ACC112 (cell line): Measurements from ENCODE around the gene NFKBIA.
"Not testable (repeated sequence)": the region's sequence is repeated elsewhere in the genome, so short reads cannot be mapped to it uniquely, and the experiment has no call there.

Experiments used
- H2AFZ ChIP-seq: fragments of 200-600 bp; sonication (generic); one replicate; pipeline ENCODE4 v1.6.0; 2017; ENCODE audit warnings: antibody characterized with exemption, low read length; ENCODE audit not compliant: unreplicated experiment
- H3K27ac ChIP-seq: fragments of 200-600 bp; sonication (generic); 2 replicates; pipeline ENCODE4 v1.5.1; 2014; ENCODE audit warnings: low read depth, mild to moderate bottlenecking, antibody characterized with exemption, low read length, moderate library complexity
- H3K27me3 ChIP-seq: fragments of 200-600 bp; sonication (generic); 2 replicates; pipeline ENCODE4 v1.6.1; 2014; ENCODE audit warnings: mild to moderate bottlenecking, antibody characterized with exemption, low read length, moderate library complexity, mixed read lengths; ENCODE audit not compliant: insufficient read depth
- H3K36me3 ChIP-seq: fragments of 200-600 bp; sonication (generic); 2 replicates; pipeline ENCODE4 v1.6.1; 2016; ENCODE audit warnings: mild to moderate bottlenecking, antibody characterized with exemption, low read length, moderate library complexity, mixed read lengths; ENCODE audit not compliant: insufficient read depth
- H3K4me1 ChIP-seq: fragments of 200-600 bp; sonication (generic); one replicate; pipeline ENCODE4 v1.6.1; 2016; ENCODE audit warnings: low read length, mixed read lengths; ENCODE audit not compliant: insufficient read depth, unreplicated experiment, control insufficient read depth
- H3K4me3 ChIP-seq: fragments of 200-600 bp; sonication (generic); 2 replicates; pipeline ENCODE4 v1.5.1; 2014; ENCODE audit warnings: mild to moderate bottlenecking, low read depth, low read length
- H3K79me2 ChIP-seq: fragments of 200-600 bp; sonication (generic); one replicate; pipeline ENCODE4 v1.6.0; 2016; ENCODE audit warnings: low read length; ENCODE audit not compliant: control insufficient read depth, unreplicated experiment, insufficient read depth

NFKBIA gene

DNA sequence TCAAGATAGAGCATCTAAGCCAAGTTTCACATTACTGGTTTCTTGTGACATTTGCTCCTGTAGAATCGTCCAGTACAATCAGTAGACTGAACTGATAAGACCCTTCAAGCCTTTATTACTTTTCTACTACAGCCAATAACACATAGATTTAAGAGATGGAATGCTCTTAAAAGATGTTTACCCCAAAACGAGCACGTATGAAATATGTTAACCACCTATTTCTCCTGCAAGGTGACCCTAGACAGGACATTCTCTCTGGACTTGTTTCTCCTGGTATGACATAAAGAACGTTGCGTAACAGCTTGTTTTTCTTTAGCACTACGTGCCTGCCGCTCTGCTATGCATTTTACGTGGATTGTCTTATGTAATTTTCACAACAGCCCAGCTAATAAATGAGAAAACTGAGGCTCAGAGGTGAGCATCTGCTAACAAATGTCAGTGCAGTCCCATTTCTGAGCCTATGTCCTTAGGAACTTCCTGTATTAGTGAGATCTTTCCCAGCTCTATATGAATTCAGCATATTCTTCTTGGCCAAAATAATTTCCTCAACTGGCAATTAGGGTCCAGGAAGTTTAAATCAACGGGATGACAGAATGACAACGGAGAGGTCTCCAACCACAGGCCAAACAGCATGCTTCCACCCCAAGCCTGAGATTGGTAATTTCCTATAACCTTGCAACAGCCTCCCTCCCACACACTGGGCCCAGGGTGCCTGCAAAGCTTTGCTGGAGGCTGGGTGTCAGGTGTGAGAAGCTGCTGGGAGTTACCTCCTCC lies 3.7 kb downstream of the NFKBIA start:
- Histone ChIP-seq H2AFZ (no peak overlapping the region), H3K36me3 (peaks cover 32% of the 10 kb centered on the region), H3K27ac (peak overlapping the region; percentile 92), H3K4me3 (peak overlapping the region; percentile 99), H3K27me3 (no peaks in the 10 kb centered on the region), H3K79me2 (peaks cover 43% of the 10 kb centered on the region), H3K4me1 (peaks cover 29% of the 10 kb centered on the region)

DNA sequence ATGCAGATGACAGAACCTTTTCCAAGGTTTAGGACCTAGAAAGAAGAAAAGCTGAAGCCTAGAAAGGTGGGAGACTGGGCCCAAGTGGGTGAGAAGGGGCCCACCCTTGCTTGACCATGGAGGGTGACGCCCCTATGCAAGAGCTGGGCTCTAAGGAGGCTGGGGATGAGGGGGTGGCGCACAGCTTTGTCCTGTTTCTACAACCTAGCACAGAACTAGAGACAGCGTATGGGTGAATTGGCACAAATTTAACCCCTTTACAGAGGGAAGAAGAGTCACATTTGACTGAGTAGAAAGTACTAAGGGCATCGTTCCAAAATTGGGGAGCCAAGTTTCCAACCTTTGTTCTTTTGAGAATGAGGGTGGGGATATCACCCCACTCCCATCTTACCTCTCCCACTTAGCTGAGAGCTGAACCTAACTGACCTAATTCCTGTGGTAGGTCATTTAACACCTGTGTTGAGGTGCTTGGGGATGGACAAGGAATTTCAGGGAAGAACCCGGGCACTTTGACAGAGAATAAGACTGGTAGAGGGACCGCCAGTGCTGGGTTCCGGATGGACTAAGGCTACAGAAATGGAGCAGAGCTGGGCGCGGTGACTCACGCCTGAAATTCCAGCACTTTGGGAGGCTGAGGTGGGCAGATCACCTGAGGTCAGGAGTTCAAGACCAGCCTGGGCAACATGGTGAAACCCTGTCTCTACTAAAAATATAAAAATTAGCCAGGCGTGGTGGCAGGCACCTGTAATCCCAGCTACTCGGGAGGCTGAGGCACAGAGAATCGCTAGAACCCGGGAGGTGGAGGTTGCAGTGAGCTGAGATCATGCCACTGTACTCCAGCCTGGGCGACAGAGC lies 5.2 kb downstream of the NFKBIA start:
- Histone ChIP-seq H2AFZ (no peak overlapping the region), H3K4me1 (peaks cover 24% of the 10 kb centered on the region), H3K4me3 (no peak overlapping the region), H3K27ac (peak overlapping the region; percentile 4; the same call in 1 of the 2 replicates), H3K27me3 (no peaks in the 10 kb centered on the region), H3K36me3 (peaks cover 32% of the 10 kb centered on the region), H3K79me2 (peaks cover 31% of the 10 kb centered on the region)

DNA sequence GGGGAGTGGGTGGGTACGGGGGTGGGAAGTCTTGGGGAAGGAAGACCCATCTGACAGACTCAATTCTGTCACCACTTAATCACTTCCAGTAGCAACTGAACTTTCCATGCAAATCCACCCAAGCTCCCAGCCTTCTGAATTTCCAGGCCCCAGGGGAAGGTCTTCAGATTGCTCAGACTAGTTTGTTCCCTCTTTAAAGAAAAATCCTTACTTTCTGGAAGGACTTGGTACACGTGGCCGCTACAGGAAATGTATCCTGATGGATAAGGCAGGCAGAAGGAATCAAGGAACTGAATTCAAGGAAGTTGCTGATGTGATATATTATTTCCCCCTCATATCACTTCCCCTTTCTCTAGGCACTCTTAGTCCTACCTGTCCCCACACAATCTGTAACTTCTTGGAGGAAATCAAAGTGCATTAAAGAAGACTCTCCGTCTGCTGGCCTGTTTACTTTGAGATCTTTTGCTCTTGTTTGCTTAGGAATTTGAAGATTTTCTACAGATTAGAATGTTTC lies 6.4 kb downstream of the NFKBIA start:
- Histone ChIP-seq H3K36me3 (peaks cover 26% of the 10 kb centered on the region), H3K79me2 (peaks cover 22% of the 10 kb centered on the region), H3K4me3 (no peak overlapping the region), H3K4me1 (peaks cover 24% of the 10 kb centered on the region), H2AFZ (no peak overlapping the region), H3K27ac (peak overlapping the region; percentile 55), H3K27me3 (no peaks in the 10 kb centered on the region)

DNA sequence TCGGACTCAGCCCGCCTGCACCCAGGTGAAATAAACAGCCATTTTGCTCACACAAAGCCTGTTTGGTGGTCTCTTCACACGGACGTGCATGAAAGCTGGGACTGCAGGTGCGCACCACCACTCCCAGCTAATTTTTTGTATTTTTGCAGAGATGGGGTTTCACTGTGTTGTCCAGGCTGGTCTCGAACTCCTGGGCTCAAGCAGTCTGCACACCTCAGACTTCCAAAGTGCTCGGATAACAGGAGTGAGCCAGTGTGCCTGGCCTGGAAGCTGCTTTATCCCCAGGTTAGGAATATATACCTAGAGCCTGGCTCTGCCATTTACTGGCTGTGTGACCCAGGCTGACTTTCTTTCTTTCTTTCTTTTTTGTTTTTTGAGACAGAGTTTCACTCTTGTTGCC lies 7.9 kb downstream of the NFKBIA start:
- H2AFZ ChIP-seq, H3K27ac ChIP-seq, H3K27me3 ChIP-seq, H3K4me3 ChIP-seq, H3K79me2 ChIP-seq: not testable (repeated sequence)
- peaks cover 24% of the 10 kb centered on the region for H3K4me1 ChIP-seq
- H3K36me3 ChIP-seq: peaks cover 12% of the 10 kb centered on the region

DNA sequence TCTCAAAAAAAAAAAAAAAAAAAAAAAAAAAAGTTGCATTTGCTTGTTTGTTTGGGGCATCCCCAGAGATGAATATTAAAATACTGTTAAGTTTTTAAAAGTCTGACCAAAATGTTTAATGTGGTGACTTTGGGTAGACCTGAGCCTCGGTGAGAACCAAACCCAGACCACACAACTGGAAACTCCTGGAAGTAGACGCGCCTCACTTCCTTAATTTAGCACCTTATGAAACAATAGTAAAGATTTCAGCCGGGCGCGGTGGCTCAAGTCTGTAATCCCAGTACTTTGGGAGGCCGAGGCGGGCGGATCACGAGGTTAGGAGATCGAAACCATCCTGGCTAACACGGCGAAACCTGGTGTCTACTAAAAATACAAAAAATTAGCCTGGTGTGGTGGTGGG lies 9.3 kb downstream of the NFKBIA start:
- Histone ChIP-seq H3K4me3 (no peak overlapping the region), H3K4me1 (peaks cover 21% of the 10 kb centered on the region), H3K27ac (no peak overlapping the region), H2AFZ (no peak overlapping the region), H3K36me3 (no peaks in the 10 kb centered on the region), H3K27me3 (no peaks in the 10 kb centered on the region), H3K79me2 (no peaks in the 10 kb centered on the region)

DNA sequence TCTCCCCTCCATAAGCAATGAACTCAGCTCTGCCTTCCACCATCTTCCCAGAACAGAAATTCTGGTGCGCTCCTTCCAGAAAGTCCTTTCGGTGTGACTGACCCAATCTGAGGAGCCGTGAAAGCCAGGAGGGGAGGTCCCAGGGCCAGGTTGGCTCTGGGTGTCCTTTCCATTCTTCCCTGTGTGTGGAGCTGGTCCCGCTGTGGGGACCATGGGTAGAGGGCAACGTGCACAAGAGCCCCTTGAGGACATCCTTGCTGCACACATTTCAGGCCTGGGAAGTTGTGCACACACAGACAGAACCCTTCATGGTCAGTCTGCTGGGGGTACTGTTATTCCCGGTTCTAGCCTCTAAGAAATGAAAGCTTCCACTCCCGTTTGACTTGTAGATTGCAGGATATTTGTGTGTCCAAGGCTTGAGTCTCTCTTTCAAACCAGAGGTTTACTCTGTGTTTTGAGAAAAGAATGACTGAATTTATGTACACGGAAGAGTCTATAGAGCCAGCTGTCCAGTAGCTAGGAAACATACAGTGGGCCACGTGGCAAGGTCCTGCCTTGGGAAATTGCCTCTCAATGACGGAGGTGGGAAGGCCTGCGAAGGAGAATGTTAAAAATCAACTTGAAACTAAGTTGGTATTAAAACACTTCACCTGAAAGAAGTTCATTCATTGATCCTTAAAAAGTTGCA lies 10.1 kb downstream of the NFKBIA start:
- H2AFZ ChIP-seq: no peak overlapping the region
- no peaks in the 10 kb centered on the region for H3K27me3 ChIP-seq
- peaks cover 21% of the 10 kb centered on the region for H3K4me1 ChIP-seq
- no peak overlapping the region for H3K4me3 ChIP-seq
- no peaks in the 10 kb centered on the region for H3K79me2 ChIP-seq
- no peak overlapping the region for H3K27ac ChIP-seq
- H3K36me3 ChIP-seq: no peaks in the 10 kb centered on the region

DNA sequence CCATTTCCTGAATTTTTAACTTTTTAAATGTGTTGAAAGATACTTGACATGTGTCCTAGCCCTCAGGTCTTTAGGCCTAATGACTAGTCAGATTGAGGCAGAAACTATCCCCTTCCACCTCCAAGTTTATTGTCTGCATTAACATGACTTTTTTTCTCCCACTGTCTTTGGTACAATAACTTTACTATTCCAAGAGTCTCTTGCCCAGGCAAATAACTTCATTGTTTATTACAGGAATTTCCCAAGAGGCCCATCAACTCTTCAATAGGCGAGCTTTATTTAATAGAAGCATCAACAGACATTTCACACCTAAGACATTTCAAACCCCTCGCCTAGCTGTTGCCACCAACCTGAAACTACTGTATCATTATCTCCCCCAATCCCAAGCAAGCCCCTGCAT lies 10.7 kb downstream of the NFKBIA start:
- Histone ChIP-seq H3K27me3 (no peaks in the 10 kb centered on the region), H3K4me3 (no peak overlapping the region), H3K36me3 (no peaks in the 10 kb centered on the region), H3K4me1 (peaks cover 21% of the 10 kb centered on the region), H3K79me2 (no peaks in the 10 kb centered on the region), H3K27ac (no peak overlapping the region), H2AFZ (no peak overlapping the region)

DNA sequence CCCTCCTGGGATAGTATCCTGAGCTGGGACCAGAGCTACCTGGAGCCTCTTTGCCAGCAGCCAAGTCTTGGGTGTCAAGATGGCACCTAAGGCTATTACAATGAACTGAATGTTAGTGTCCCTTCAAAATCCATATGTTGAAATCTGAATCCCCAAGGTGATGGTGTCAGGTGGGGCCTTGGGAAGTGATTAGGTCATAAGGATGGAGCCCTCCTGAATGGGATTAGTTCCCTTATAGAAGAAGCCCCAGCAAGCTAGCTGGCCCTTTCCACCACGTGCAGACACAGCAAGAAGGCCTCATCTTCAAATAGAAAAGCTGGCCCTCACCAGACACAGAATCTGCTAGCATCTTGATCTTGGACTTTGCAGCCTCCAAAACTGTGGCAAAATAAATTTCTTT lies 12.4 kb downstream of the NFKBIA start:
- Histone ChIP-seq H3K79me2 (no peaks in the 10 kb centered on the region), H3K4me3 (no peak overlapping the region), H3K36me3 (no peaks in the 10 kb centered on the region), H3K27me3 (no peaks in the 10 kb centered on the region), H3K27ac (no peak overlapping the region), H3K4me1 (peaks cover 7% of the 10 kb centered on the region), H2AFZ (no peak overlapping the region)

DNA sequence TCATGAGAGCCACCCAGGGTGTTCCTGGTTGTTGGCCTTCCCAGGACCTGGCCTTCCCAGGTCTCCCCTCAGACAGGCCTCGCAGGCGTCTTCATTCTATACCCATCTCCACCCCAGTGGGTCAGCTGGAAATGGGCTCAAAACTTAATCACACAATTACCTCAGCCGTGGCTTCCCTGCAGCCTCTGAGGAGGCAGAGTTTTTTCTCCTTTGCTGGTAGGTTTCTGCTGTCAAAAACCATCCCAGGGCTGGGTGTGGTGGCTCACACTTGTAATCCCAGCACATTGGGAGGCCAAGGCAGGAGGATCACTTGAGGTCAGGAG lies 13.2 kb downstream of the NFKBIA start:
- no peaks in the 10 kb centered on the region for H3K27me3 ChIP-seq
- no peak overlapping the region for H3K27ac ChIP-seq
- H3K4me3 ChIP-seq: no peak overlapping the region
- no peaks in the 10 kb centered on the region for H3K79me2 ChIP-seq
- no peak overlapping the region for H2AFZ ChIP-seq
- peaks cover 7% of the 10 kb centered on the region for H3K4me1 ChIP-seq
- no peaks in the 10 kb centered on the region for H3K36me3 ChIP-seq

DNA sequence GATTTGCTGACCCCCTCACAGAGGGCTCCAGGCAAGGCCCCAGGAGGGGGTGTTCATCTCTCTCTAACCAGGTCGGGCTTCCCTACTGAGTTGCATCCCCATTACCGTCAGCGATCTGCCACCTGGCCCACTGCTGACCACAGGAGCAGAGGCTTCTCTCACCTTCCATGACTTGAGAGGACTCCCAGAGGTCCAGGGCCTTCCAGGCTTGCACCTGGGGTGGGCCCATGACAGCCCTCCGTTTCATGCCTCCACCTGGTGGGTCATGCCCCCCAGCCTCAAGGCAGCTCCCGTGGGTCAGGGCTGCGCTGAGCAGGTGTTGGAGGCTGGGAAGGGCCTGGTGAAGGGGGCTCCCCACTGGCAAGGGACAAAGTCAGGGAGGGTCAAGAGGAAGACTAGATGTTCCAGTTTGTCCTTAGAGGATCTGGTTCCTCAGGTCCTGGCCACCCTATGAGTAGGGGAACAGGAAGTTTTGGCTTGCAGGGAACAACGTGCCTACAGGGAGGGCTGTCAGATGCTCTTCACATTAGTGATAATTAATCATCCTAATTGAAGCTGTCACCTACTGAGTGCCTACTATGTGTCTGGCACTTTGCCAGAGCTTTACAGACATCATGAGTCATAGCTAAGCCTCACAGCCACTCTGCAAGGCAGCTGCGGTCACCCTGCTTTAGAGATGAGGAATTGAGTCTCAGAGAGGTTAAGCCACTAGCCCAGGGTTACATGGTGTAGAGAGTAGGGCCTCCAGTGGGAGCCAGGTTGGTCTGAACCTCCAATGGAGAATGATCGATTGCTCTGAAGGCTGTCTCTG lies 13.8 kb downstream of the NFKBIA start:
- Histone ChIP-seq H3K4me3 (no peak overlapping the region), H3K27me3 (no peaks in the 10 kb centered on the region), H3K27ac (no peak overlapping the region), H3K79me2 (no peaks in the 10 kb centered on the region), H3K36me3 (no peaks in the 10 kb centered on the region), H2AFZ (no peak overlapping the region), H3K4me1 (peaks cover 8% of the 10 kb centered on the region)
